ENCODE data around the gene UBTF. TPM values are rescaled to one million over a fixed set of nuclear protein-coding genes. Genes with fewer than 3 reads are reported as not detected.

The UBTF gene
- total RNA-seq, 4 donors from 2014 or later, result 36.2 to 64.3 (median 46.0) TPM

DNA sequence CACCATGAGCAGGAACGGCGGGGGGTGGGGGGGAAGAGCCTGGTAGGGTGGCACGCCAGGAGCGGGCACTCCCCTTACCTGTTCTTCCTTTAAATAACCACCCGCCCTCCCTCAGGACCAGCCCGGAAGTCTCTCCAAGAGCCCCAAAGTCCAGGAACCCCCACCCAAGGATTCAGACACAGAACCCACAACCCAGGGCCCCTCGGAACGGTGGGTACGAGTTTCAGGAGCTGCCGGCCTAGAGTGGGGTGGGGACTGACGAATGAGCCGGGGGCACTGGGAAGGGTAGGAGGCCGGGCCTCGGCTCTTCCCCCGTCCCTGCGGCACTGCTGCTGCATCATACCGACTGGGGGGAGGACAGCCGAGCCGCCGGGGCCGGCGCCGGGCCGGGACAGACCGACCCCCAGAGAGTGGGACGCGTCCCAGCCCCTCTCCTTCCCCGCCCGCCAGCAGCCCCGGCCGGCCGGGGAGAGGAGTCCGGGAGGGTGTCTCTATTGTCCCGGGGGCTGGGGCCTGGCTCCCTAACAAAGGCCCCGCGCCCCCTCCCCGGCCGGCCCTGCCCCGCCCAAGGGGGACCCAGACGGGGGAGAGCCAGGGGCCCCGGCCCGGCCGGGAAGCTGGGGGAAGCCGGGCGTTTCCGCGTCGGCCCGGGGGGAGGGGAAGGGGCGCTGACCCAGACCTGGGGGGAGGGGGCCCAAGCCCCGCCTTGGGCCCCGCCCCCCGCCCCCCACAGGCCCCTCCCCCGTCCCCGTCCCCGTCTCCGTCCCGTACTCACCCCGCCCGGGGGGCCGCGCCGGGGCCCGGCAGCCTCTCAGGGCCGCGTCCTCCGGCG lies 20.5 kb downstream of the UBTF start:
- peak overlapping the region; percentile 94 to 98 (median 95) for H3K27ac ChIP-seq
- TF ChIP-seq POLR2A (IDR thresholded peaks at IDR 0.05), result peak in 1 of 2 donors; percentile 19
- TF ChIP-seq, protein P1, sequence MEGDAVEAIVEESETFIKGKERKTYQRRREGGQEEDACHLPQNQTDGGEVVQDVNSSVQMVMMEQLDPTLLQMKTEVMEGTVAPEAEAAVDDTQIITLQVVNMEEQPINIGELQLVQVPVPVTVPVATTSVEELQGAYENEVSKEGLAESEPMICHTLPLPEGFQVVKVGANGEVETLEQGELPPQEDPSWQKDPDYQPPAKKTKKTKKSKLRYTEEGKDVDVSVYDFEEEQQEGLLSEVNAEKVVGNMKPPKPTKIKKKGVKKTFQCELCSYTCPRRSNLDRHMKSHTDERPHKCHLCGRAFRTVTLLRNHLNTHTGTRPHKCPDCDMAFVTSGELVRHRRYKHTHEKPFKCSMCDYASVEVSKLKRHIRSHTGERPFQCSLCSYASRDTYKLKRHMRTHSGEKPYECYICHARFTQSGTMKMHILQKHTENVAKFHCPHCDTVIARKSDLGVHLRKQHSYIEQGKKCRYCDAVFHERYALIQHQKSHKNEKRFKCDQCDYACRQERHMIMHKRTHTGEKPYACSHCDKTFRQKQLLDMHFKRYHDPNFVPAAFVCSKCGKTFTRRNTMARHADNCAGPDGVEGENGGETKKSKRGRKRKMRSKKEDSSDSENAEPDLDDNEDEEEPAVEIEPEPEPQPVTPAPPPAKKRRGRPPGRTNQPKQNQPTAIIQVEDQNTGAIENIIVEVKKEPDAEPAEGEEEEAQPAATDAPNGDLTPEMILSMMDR (IDR thresholded peaks at IDR 0.05 in 4 of 5, conservative IDR thresholded peaks at IDR 0.05 in 1 of 5), result no peak
- in situ Hi-C loops (cut with MboI; ENCODE audit: low sequenced_read_pairs in 4 of 4), result no loop called here
- H3K27me3 ChIP-seq, result no peaks in the 10 kb centered on the region
- no peaks in the 10 kb centered on the region for H3K9me3 ChIP-seq
- intact Hi-C loops (cut with DNase I; ENCODE audit: low total_unique reads), result no loop called here
- DNase-seq (peak; percentile 38 to 46), ATAC-seq (peak; percentile 46 to 53)
- H3K4me3 ChIP-seq, result peak overlapping the region; percentile 82 to 96 (median 86)
- H3K36me3 ChIP-seq, result peaks cover 0 to 33% of the 10 kb centered on the region in 2 donors
- peaks cover 9 to 15% of the 10 kb centered on the region in 2 donors for H3K4me1 ChIP-seq

DNA sequence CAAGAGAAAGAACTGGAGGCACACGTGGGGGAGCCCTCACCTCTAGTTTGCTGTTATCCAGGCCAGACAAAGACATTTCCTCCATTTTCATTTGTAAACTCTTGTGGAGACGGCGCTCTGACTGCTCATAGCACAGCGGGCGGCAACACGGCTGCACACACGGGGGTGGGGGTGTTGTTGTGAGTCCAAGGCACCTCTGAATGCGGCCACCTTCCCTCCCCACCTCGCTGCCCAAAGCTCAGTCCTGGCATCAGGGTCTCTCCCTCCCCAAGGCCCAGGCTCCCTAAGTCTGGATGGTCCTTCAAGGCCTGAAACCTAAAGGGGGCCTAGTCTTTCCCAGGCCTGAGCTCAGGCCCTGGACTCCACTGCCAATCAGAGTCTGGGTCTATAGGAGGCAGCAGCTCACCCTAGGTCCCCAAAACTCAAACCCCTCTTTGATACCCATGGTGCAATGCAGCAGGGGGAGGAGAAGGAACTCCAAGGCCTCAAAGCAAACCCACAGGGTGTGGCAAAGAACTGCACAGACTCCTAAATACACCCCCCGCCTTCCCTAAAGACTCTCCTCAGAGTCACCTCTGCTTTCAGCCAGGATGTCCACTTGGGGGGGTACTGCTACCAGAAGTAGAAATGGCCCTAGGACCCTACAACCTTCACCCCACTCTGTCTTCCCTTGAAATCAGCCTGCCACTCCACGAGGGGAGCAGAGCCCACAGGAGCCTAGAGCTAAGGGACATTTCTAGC lies 21.3 kb downstream of the UBTF start:
- no peak for ATAC-seq
- Histone ChIP-seq H3K36me3 (peaks cover 0 to 37% of the 10 kb centered on the region in 2 donors), H3K4me3 (peak overlapping the region; percentile 82 to 96 (median 86)), H3K9me3 (no peaks in the 10 kb centered on the region), H3K27ac (peak overlapping the region; percentile 94 to 98 (median 95)), H3K27me3 (no peaks in the 10 kb centered on the region), H3K4me1 (peaks cover 9 to 15% of the 10 kb centered on the region in 2 donors)
- DNase-seq, result no peak
- in situ Hi-C loops (cut with MboI; ENCODE audit: low sequenced_read_pairs in 4 of 4), result no loop called here
- intact Hi-C loops (cut with DNase I; ENCODE audit: low total_unique reads), result no loop called here
- TF ChIP-seq POLR2A (IDR thresholded peaks at IDR 0.05), result no peak
- TF ChIP-seq, protein P1 (IDR thresholded peaks at IDR 0.05 in 4 of 5, conservative IDR thresholded peaks at IDR 0.05 in 1 of 5), result no peak

DNA sequence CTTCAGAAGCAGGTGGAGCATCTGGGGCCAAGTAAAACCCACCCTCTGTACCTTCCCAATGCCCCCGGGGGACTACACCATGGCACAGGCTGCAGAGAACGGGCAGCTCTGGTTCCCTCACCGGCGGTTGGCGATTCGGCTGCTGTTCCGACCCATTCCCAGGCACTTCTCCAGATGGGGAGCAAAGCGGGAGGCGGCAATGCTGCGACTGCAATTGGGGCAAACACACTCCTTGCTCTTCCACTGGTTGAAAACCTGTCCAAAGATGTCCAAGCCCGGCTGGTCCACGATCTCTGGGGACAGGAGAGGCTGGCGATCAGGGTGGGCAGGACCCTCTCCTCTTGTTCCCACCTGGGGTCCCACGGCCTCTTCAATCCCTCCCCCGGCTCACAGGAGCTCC lies 22.4 kb downstream of the UBTF start:
- Histone ChIP-seq H3K36me3 (peaks cover 0 to 37% of the 10 kb centered on the region in 2 donors), H3K27ac (peak overlapping the region in 2 of 4 donors; percentile 94 to 98), H3K4me1 (peaks cover 9 to 15% of the 10 kb centered on the region in 2 donors), H3K27me3 (no peaks in the 10 kb centered on the region), H3K9me3 (no peaks in the 10 kb centered on the region), H3K4me3 (no peak overlapping the region)
- in situ Hi-C loops (cut with MboI; ENCODE audit: low sequenced_read_pairs in 4 of 4), result no loop called here
- ATAC-seq (no peak), DNase-seq (no peak)
- TF ChIP-seq, protein P1 (IDR thresholded peaks at IDR 0.05 in 4 of 5, conservative IDR thresholded peaks at IDR 0.05 in 1 of 5), result no peak
- no peak for TF ChIP-seq POLR2A (IDR thresholded peaks at IDR 0.05)
- intact Hi-C loops (cut with DNase I; ENCODE audit: low total_unique reads), result no loop called here

DNA sequence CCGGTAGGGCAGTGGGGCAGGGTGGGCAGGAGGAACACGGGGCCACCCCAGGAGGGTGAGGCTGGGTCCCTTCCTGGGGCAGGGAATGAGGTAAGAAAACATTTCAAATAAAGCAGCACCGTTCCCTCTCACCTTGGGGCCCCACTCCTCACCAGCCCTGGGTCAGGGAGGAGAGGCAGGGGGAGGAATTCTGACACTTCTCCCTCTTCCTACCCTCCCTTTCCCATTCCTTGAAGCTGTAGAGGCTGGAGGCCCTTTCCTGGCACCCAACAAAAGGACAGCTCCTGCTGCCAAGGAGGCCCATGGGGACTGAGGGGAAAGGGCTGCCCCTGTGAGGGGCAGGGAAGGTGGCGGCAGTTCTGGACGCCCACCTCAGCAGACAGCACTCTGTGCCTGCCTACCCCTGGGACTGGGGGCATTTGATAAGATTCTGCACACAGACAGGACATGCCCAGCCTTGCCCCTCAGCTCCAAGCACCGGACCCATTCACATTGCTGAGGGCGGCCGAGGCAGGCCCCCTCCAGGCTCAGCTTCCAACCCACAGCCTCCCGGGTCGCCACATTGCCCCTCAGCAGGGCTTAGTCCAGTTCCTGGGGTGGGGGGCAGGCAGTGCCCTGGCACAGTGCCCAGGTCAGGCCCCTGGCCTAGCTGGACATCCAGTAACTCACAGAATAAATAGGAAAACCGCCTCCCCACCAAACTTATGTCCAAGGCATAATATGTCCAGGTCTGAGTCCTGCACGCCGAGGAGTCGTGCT lies 26.0 kb downstream of the UBTF start:
- no peak overlapping the region for H3K27ac ChIP-seq
- H3K4me1 ChIP-seq, result peaks cover 7 to 9% of the 10 kb centered on the region in 2 donors
- no peaks in the 10 kb centered on the region for H3K9me3 ChIP-seq
- H3K4me3 ChIP-seq, result no peak overlapping the region
- intact Hi-C loops (cut with DNase I; ENCODE audit: low total_unique reads) (no loop called here), in situ Hi-C loops (cut with MboI; ENCODE audit: low sequenced_read_pairs in 4 of 4) (no loop called here)
- H3K36me3 ChIP-seq, result peaks cover 0 to 58% of the 10 kb centered on the region in 2 donors
- DNase-seq (no peak), ATAC-seq (no peak)
- TF ChIP-seq, protein P1 (IDR thresholded peaks at IDR 0.05 in 4 of 5, conservative IDR thresholded peaks at IDR 0.05 in 1 of 5), result no peak
- no peak for TF ChIP-seq POLR2A (IDR thresholded peaks at IDR 0.05)
- no peaks in the 10 kb centered on the region for H3K27me3 ChIP-seq

Data from gastrocnemius medialis (tissue), 4 donors.